NCI-H146 treated with DMSO at 0.1 percent for 48 hours (cell line): ENCODE measurements around the gene RPL10.

Experiments
- DNase-seq: peaks from one replicate; lab custom pipeline; 2025; ENCODE audit not compliant: unreplicated experiment; lab: John Stamatoyannopoulos, UW

Gene RPL10

DNA sequence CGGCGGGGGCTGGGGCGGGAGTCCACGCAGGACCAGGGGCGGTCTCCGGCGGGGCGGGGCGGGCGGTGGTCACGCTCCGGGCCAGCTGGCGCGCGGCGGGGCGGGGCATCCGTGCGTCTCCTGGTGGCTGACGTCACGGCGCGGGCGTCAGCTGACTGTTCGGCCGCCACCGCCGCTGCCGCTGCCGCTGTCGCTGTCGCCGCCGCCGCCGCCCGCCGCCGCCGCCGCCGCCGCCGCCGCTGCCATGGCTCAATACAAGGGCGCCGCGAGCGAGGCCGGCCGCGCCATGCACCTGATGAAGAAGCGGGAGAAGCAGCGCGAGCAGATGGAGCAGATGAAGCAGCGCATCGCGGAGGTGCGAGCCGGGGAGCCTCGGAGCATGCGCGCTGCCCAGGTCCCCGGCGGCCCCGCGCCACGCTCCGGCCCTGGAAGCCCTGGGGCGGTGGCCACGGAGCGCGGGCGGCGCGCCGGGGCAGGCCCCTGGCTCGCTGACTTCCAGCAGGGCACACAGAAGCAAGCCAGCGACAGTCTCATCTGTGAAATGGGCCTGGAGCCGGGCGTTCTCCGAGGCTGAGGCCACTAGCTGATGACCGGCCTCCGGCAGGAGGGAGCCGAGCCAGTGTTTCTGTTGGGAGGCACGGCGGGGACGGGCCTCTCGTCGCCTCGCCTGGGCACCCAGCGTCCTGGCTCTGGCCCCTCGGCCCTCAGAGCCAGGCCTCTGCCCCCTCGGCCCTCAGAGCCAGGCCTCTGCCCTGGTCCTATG, 46.0 kb downstream of the RPL10 start, which contains the start of gene FAM50A:
Gene FAM50A, plus strand, starts transcription at position 150 of the 763 bp plus-strand sequence. Its CDS starts 95 bp downstream, at position 245.
- DNase-seq, result peak; percentile 33

DNA sequence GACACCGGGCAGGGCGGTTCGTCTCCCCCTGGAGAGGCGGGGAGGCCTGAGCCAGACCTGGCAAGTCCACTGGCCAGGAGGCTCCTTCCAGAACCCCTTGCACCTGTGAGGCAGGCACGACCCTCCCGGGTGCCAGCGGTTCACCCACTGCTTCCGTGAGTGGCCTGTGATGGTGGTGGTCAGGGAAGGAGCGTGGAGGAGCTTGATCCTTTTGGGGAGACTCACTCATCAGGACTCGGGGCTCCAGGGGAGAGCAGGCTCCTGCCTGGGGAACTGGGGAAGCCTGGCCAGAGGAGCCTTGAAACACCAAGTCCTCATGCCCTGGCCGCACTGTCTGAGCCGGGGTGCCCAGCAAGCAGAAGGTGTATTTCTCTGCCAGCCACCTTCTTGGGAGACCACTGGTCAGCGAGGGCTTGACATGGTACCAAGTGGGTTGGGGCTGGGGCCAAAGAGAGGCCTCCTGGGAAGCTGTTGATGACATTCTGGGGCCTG, 46.6 kb downstream of the RPL10 start:
- no peak for DNase-seq

DNA sequence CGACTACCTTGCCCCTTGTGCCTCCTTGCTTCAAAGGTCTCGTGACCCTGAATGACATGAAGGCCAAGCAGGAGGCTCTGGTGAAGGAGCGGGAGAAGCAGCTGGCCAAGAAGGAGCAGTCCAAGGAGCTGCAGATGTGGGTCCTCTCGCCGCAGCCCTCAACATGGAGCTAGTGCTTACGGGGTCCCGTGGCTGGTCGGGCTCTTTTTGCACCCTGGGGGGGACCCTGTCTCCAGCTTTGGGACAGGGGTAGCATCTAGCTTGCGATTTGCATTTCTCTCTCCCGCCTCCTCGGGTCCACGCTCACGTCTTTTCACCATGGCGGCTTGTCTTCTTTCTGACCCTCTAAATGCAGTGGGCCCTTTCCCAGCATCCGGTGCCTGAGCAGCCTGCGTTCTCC, 47.6 kb downstream of the RPL10 start:
- DNase-seq, result no peak

DNA sequence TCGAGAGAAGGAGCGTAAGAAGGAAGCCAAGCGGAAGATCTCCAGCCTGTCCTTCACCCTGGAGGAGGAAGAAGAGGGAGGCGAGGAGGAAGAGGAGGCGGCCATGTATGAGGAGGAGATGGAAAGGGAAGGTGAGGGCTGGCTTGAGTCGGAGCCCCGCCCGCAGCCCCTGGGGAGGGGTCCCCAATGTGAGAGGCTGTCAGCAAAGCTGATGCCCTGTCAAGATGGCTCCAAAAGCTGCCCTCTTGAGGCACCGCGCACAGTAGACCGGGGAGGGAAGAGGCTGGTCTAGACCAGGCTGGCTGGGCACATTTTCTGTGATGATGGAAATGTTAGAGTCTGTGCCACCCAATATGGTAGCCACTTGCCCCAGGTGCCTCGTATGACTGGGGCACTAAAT, 48.3 kb downstream of the RPL10 start:
- DNase-seq, result no peak

DNA sequence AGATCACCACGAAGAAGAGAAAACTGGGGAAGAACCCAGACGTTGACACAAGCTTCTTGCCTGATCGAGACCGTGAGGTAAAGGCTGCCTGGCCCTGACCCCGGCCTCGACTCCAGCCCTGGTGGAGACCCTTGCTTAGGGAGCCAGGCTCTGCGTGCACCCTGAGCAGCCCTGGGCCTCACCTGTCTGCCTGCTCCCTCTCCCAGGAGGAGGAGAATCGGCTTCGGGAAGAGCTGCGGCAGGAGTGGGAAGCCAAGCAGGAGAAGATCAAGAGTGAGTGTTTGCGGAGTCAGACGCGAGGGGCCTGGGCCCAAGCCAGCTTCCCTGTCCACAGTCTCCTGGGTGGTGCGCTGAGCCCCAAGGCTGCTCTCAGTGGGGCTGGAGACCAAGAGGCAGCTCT, 50.3 kb downstream of the RPL10 start:
- DNase-seq, result no peak

DNA sequence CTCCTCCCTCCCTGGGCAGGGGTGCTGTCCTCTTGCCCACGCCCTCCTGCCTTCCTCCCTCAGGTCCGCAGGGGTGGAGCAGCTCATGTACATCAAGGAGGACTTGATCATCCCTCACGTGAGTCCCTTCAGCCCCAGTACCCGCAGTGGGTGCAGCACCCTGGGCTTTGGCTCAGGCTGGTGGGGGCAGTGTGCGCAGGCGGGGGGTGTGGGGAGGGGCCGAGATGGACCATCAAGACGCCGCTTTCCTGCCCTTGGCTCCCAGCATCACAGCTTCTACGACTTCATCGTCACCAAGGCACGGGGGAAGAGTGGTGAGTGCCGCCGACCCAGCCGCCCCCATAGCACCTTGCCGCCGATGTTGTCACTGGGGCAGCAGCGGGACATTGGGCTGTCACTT, 51.4 kb downstream of the RPL10 start:
- no peak for DNase-seq

DNA sequence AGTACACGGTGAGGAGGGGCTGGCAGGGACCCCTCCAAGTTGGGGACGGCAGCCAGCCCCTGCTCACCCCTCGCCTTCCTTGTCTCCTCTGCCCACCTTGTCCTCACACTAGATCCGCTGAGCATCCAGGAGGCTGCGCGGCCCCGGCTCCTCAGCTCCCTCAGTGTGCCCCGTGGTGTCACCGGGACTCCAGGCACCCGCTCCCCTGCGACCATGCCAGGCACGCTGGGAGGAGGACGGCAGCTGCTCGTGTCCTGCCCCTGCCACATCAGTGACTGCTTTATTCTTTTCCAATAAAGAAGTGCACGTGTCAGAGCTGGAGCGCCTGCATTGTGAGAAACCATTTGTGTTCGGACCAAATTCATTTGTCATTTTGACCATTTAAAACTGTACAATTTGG, 52.1 kb downstream of the RPL10 start:
- DNase-seq, result no peak
